Measurements from ENCODE around the gene SEC63. TPM values are rescaled to one million over a fixed set of nuclear protein-coding genes. Genes with fewer than 3 reads are reported as not detected.
A peak's percentile ranks its signal among the peaks of the same experiment; 100 is the strongest.

The SEC63 gene
- total RNA-seq, 2 donors from 2014 or later, result 65.7 to 74.8 TPM

DNA sequence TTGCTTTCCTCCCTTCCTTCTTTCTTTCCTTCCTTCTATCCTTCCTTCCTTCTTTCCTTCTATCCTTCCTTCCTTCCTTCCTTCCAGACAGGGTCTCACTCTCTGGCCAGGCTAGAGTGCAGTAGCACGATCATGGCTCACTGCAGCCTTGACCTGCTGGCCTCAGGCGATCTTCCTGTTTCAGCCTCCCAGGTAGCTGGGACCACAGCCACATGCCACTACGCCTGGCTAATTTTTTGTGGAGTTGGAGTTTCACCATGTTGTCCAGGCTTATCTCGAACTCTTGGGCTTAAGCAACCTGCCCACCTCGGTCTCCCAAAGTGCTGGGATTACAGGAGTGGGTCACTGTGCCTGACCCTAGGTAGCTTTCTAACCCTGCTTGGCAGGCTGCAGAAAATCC is 12.2 kb upstream of the SEC63 start:
- H3K4me1 ChIP-seq (ENCODE audit: control insufficient read depth, insufficient read depth, low read length), result no peaks in the 10 kb centered on the region
- no peak overlapping the region for H3K4me3 ChIP-seq (ENCODE audit: low read length)
- WGBS, 2 experiments (ENCODE audit: insufficient coverage in 1 of 2, insufficient read length in 1 of 2), result 88 to 93% methylated on average over 4 to 5 of the region's 5 CpGs
- H3K9ac ChIP-seq (ENCODE audit: extremely low read depth, low read length, poor library complexity, severe bottlenecking), result no peak overlapping the region
- DNase-seq, result no peak
- no peak overlapping the region for H3K4me3 Mint-ChIP-seq
- H3K9me3 Mint-ChIP-seq, result no peaks in the 10 kb centered on the region
- no peak overlapping the region for H3K27ac Mint-ChIP-seq
- H3K36me3 Mint-ChIP-seq (ENCODE audit: low read depth), result no peaks in the 10 kb centered on the region
- peaks cover 9% of the 10 kb centered on the region for H3K4me1 Mint-ChIP-seq
- no peaks in the 10 kb centered on the region for H3K36me3 ChIP-seq (ENCODE audit: control insufficient read depth, insufficient read depth, low read length)
- peaks cover 9% of the 10 kb centered on the region for H3K27me3 Mint-ChIP-seq (ENCODE audit: insufficient read depth)
- no peaks in the 10 kb centered on the region for H3K27me3 ChIP-seq (ENCODE audit: control insufficient read depth, insufficient read depth, low read length, poor library complexity, severe bottlenecking)
- TF ChIP-seq CTCF (conservative IDR thresholded peaks at IDR 0.05), result no peak
- no peak overlapping the region for H3K27ac ChIP-seq (ENCODE audit: low read depth, low read length)
- no peaks in the 10 kb centered on the region for H3K9me3 ChIP-seq (ENCODE audit: control insufficient read depth, low read length)

DNA sequence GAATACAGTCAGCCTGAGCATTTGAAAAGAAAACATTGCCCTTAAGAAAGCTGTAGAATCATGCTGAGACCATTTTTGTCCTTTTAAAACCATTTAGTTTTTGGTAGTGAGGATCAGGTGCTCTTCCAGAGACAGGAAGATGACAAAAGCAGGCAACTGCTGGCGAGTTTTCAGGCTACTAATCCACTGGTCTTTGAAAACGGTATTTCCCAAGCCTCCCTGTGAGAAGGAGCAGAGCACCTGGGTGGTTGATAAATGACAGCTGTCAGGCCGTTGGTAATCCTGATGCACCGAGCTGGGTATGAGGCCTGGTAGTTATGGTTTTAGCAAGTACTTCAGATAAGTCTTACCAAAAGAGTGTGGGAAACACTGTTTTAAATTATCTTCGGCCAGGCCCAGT is 10.1 kb upstream of the SEC63 start:
- Histone ChIP-seq H3K36me3 (ENCODE audit: control insufficient read depth, insufficient read depth, low read length) (no peaks in the 10 kb centered on the region), H3K4me3 (ENCODE audit: low read length) (no peak overlapping the region), H3K27me3 (ENCODE audit: control insufficient read depth, insufficient read depth, low read length, poor library complexity, severe bottlenecking) (no peaks in the 10 kb centered on the region), H3K9me3 (ENCODE audit: control insufficient read depth, low read length) (peaks cover 6% of the 10 kb centered on the region), H3K9ac (ENCODE audit: extremely low read depth, low read length, poor library complexity, severe bottlenecking) (no peak overlapping the region), H3K4me1 (ENCODE audit: control insufficient read depth, insufficient read depth, low read length) (no peaks in the 10 kb centered on the region), H3K27ac (ENCODE audit: low read depth, low read length) (no peak overlapping the region)
- Mint-ChIP-seq H3K36me3 (ENCODE audit: low read depth) (no peaks in the 10 kb centered on the region), H3K27me3 (ENCODE audit: insufficient read depth) (peaks cover 6% of the 10 kb centered on the region), H3K4me3 (no peak overlapping the region), H3K9me3 (peaks cover 5% of the 10 kb centered on the region), H3K4me1 (peaks cover 11% of the 10 kb centered on the region), H3K27ac (no peak overlapping the region)
- no peak for TF ChIP-seq CTCF (conservative IDR thresholded peaks at IDR 0.05)
- DNase-seq, result no peak
- WGBS, 2 experiments (ENCODE audit: insufficient coverage in 1 of 2, insufficient read length in 1 of 2), result 73 to 84% methylated on average over 4 to 5 of the region's 5 CpGs

- 94 to 97% methylated on average over 3 to 4 of the region's 4 CpGs for WGBS, 2 experiments (ENCODE audit: insufficient coverage in 1 of 2, insufficient read length in 1 of 2)
- Histone ChIP-seq H3K36me3 (ENCODE audit: control insufficient read depth, insufficient read depth, low read length) (no peaks in the 10 kb centered on the region), H3K9me3 (ENCODE audit: control insufficient read depth, low read length) (peaks cover 6% of the 10 kb centered on the region), H3K4me3 (ENCODE audit: low read length) (no peak overlapping the region), H3K9ac (ENCODE audit: extremely low read depth, low read length, poor library complexity, severe bottlenecking) (no peak overlapping the region), H3K4me1 (ENCODE audit: control insufficient read depth, insufficient read depth, low read length) (no peaks in the 10 kb centered on the region), H3K27ac (ENCODE audit: low read depth, low read length) (no peak overlapping the region), H3K27me3 (ENCODE audit: control insufficient read depth, insufficient read depth, low read length, poor library complexity, severe bottlenecking) (no peaks in the 10 kb centered on the region)
- Mint-ChIP-seq H3K27ac (peak overlapping the region; percentile 40), H3K27me3 (ENCODE audit: insufficient read depth) (peaks cover 3% of the 10 kb centered on the region), H3K4me3 (no peak overlapping the region), H3K4me1 (peaks cover 11% of the 10 kb centered on the region), H3K9me3 (peaks cover 7% of the 10 kb centered on the region), H3K36me3 (ENCODE audit: low read depth) (no peaks in the 10 kb centered on the region)
- DNase-seq, result no peak
- no peak for TF ChIP-seq CTCF (conservative IDR thresholded peaks at IDR 0.05)
These were observed 7.7 kb upstream of the SEC63 start for GRCh38 chr6:107965746-107966145.
